ENCODE results near the gene C2orf69.

Gene C2orf69

DNA sequence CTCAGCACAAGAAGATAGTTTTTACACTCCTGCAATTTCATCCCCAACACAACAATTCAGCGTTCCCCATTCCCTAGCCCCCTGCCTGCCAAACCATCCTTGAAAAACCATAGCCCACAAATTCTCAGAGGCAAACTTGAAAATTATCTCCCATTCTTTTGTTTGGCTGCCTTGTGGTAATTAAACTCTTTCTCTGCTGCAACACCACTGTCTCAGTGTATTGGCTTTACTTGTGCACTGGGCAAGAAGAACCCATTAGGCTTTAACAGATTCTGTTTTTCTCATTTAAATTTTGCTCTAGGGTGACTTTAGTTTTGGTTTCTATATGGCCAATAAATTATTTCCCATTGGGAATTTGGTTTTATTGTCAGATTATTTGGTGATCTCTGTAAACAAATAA lies 36.9 kb upstream of the C2orf69 start:
- TF ChIP-seq, protein P1, sequence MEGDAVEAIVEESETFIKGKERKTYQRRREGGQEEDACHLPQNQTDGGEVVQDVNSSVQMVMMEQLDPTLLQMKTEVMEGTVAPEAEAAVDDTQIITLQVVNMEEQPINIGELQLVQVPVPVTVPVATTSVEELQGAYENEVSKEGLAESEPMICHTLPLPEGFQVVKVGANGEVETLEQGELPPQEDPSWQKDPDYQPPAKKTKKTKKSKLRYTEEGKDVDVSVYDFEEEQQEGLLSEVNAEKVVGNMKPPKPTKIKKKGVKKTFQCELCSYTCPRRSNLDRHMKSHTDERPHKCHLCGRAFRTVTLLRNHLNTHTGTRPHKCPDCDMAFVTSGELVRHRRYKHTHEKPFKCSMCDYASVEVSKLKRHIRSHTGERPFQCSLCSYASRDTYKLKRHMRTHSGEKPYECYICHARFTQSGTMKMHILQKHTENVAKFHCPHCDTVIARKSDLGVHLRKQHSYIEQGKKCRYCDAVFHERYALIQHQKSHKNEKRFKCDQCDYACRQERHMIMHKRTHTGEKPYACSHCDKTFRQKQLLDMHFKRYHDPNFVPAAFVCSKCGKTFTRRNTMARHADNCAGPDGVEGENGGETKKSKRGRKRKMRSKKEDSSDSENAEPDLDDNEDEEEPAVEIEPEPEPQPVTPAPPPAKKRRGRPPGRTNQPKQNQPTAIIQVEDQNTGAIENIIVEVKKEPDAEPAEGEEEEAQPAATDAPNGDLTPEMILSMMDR (conservative IDR thresholded peaks at IDR 0.05; ENCODE audit: low read length) = no peak
- DNase-seq (ENCODE audit: low read depth) = no peak
- no peak overlapping the region for H3K4me3 ChIP-seq (ENCODE audit: low read length)

DNA sequence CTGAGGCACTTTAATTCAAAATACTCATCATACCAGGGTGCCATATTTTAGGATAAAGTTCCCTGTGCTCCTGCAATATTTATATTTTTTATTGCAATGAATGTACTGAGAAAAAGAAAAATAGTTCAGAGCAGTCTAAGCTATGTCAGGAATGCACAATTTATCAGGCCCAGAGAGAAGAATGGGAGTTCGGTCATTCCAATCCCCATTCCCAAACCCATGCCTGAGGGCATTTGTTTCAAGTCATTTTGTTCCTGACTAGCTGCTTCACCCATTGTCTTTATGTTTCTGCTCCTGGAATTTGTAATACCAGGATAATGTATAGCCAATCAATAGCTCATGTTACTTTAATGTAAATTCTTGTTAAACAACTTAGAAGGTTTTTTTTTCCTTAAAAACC lies 35.7 kb upstream of the C2orf69 start:
- TF ChIP-seq, protein P1 (conservative IDR thresholded peaks at IDR 0.05; ENCODE audit: low read length) = no peak
- no peak overlapping the region for H3K4me3 ChIP-seq (ENCODE audit: low read length)
- DNase-seq (ENCODE audit: low read depth) = peak; percentile 55

GRCh38 chr2:199882667-199883066 lies 28.4 kb upstream of the C2orf69 start:
- DNase-seq (ENCODE audit: low read depth) = no peak
- TF ChIP-seq, protein P1 (conservative IDR thresholded peaks at IDR 0.05; ENCODE audit: low read length) = no peak
- H3K4me3 ChIP-seq (ENCODE audit: low read length) = no peak overlapping the region

- TF ChIP-seq, protein P1 (conservative IDR thresholded peaks at IDR 0.05; ENCODE audit: low read length) = no peak
- DNase-seq (ENCODE audit: low read depth) = no peak
- H3K4me3 ChIP-seq (ENCODE audit: low read length) = no peak overlapping the region
Measured at GRCh38 chr2:199883474-199884212, 27.4 kb upstream of the C2orf69 start.

DNA sequence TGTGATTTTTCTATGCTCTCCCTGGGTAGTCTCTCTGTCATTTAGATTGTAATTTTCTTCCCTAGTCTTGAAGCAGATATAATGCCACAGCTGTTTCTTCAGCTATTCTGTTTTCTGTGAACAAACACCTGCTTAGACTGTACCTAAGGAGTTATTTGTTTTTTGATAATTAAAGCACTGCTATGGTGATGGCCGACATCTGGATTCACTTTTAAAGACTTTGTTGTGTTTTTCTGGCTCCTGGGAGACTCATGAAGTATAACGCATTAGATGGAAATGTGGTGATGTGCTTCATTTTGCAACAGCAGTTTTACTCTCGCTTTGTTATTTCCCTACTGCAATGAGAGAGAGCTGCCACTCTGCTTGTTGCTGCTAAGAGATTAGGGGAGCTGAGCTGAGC lies 15.7 kb upstream of the C2orf69 start:
- DNase-seq (ENCODE audit: low read depth) = peak; percentile 51
- TF ChIP-seq, protein P1 (conservative IDR thresholded peaks at IDR 0.05; ENCODE audit: low read length) = no peak

GRCh38 chr2:199896617-199897016 lies 14.5 kb upstream of the C2orf69 start:
- TF ChIP-seq, protein P1 (conservative IDR thresholded peaks at IDR 0.05; ENCODE audit: low read length) = no peak
- H3K4me3 ChIP-seq (ENCODE audit: low read length) = no peak overlapping the region
- no peak for DNase-seq (ENCODE audit: low read depth)

More for the DNA sequence above, 15.7 kb upstream of the C2orf69 start:
- no peak overlapping the region for H3K4me3 ChIP-seq (ENCODE audit: low read length)

GRCh38 chr2:199901942-199902341 lies 9.2 kb upstream of the C2orf69 start:
- TF ChIP-seq, protein P1 (conservative IDR thresholded peaks at IDR 0.05; ENCODE audit: low read length) = no peak
- H3K4me3 ChIP-seq (ENCODE audit: low read length) = no peak overlapping the region
- DNase-seq (ENCODE audit: low read depth) = no peak

Measured in AG10803 (cell line).